Anterior cingulate cortex (tissue), 58 donors: ENCODE measurements around the gene UBR1.
A peak's percentile ranks its signal among the peaks of the same experiment; 100 is the strongest.
"Not testable (repeated sequence)": the region's sequence is repeated elsewhere in the genome, so short reads cannot be mapped to it uniquely, and the experiment has no call there.

Experiments used
- DNase-seq, 58 donors: peaks; one replicate each; lab custom pipeline; 2025; lab: John Stamatoyannopoulos, UW

Gene UBR1

GRCh38 chr15:43070249-43070648 lies 35.6 kb downstream of the UBR1 start:
- no peak for DNase-seq

GRCh38 chr15:43067717-43068461 lies 37.9 kb downstream of the UBR1 start:
- DNase-seq: peak in 8 of 58 donors; percentile 0 to 47 (median 4)

GRCh38 chr15:43056696-43057095 lies 49.1 kb downstream of the UBR1 start:
- no peak for DNase-seq

GRCh38 chr15:43052860-43053259 lies 53.0 kb downstream of the UBR1 start:
- no peak for DNase-seq

- no peak for DNase-seq
These were observed 56.9 kb downstream of the UBR1 start for GRCh38 chr15:43048935-43049334.

GRCh38 chr15:43046484-43046883 lies 59.4 kb downstream of the UBR1 start:
- no peak for DNase-seq

GRCh38 chr15:43042885-43043284 lies 63.0 kb downstream of the UBR1 start:
- no peak for DNase-seq

GRCh38 chr15:43041085-43041484 lies 64.8 kb downstream of the UBR1 start:
- not testable (repeated sequence) for DNase-seq

GRCh38 chr15:43035240-43035639 lies 70.6 kb downstream of the UBR1 start:
- DNase-seq: not testable (repeated sequence)

- DNase-seq: no peak
These were observed 76.4 kb downstream of the UBR1 start for GRCh38 chr15:43029476-43029875.

GRCh38 chr15:43025150-43025549 lies 80.7 kb downstream of the UBR1 start:
- DNase-seq: no peak

- DNase-seq: not testable (repeated sequence)
These were observed 91.2 kb downstream of the UBR1 start for GRCh38 chr15:43014671-43015070.

GRCh38 chr15:43009206-43009605 lies 96.6 kb downstream of the UBR1 start:
- DNase-seq: no peak

- DNase-seq: no peak
These were observed 97.7 kb downstream of the UBR1 start for GRCh38 chr15:43008150-43008549.

- no peak for DNase-seq
These were observed 98.3 kb downstream of the UBR1 start for GRCh38 chr15:43007551-43007950.

- DNase-seq: no peak
These were observed 98.8 kb downstream of the UBR1 start for GRCh38 chr15:43006991-43007390.

GRCh38 chr15:43004886-43005595 lies 100.8 kb downstream of the UBR1 start:
- not testable (repeated sequence) for DNase-seq

GRCh38 chr15:42999201-42999779 lies 106.5 kb downstream of the UBR1 start:
- no peak for DNase-seq

GRCh38 chr15:42996871-42997270 lies 109.0 kb downstream of the UBR1 start:
- no peak for DNase-seq

GRCh38 chr15:42994546-42994945 lies 111.3 kb downstream of the UBR1 start:
- DNase-seq: no peak

GRCh38 chr15:42992626-42993025 lies 113.2 kb downstream of the UBR1 start:
- no peak for DNase-seq
